GM19372 (cell line): Measurements from ENCODE around the gene TNK2.
"Not testable (repeated sequence)": the region's sequence is repeated elsewhere in the genome, so short reads cannot be mapped to it uniquely, and the experiment has no call there.

Experiments used
- ATAC-seq: cut with Tn5 transposase; IDR thresholded peaks from one replicate; pipeline ENCODE4 v1.9.1; 2021; ENCODE audit warnings: mild to moderate bottlenecking, low read depth, moderate library complexity; ENCODE audit not compliant: unreplicated experiment

Gene TNK2

DNA sequence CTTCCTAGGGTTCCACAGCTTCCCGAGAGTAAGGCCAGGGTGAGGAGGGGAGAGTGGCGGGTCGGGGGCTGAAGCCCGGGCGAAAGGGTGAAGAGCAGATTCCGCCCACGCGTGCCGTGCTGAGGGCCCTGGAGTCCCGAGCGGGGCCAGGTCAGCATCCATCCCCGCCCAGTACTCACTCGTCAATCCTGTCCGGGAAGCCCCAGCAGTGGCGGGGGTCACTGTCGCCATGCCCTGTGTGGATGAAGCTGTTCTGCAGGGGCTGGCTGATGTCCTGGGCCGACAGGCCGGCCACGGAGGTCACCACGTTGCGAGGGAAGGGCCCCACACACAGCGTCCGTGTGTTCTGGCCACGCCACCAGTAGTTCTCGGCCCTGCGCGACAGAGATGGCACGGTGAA is 36.3 kb downstream of the TNK2 start:
- ATAC-seq, result no peak

GRCh38 chr3:195871686-195872085 is 36.7 kb downstream of the TNK2 start:
- ATAC-seq, result not testable (repeated sequence)

DNA sequence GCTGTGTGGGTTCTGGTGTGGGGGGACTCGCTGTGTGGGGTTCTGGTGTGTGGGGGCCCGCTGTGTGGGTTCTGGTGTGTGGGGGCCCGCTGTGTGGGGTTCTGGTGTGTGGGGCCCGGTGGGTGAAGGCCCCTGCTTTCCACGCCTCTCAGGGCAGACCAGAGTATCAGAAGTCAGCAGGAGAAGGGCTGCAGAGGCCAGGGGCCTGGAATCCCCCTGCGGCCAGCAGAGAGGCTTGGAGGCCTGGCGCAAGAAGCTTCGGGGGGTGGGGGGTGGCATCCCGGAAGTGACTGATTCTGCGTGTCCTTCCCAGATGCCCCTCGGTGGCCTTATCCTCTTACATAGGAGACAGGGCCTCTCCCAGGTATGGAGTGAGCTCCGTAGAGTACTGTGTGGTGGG is 37.4 kb downstream of the TNK2 start:
- ATAC-seq, result no peak

DNA sequence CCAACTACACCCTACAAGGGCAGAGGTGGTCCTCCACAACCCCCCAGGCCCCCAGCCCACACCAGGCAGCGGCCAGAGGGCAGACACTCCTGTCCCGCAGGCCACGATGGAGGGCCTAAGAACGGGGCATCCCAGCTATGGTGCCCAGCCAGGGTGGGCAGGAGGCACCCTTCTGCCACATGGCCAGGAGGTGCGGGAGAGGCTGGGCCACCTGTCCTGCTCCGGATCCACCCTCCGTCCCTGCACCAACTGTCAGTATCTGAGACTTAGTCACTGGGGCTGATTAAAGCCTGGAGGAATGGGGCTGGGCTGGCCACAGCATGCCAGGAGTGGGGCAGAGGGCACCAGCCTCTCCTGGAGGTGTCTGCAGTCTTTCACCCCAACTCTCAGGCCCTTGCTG is 37.9 kb downstream of the TNK2 start:
- ATAC-seq, result no peak

DNA sequence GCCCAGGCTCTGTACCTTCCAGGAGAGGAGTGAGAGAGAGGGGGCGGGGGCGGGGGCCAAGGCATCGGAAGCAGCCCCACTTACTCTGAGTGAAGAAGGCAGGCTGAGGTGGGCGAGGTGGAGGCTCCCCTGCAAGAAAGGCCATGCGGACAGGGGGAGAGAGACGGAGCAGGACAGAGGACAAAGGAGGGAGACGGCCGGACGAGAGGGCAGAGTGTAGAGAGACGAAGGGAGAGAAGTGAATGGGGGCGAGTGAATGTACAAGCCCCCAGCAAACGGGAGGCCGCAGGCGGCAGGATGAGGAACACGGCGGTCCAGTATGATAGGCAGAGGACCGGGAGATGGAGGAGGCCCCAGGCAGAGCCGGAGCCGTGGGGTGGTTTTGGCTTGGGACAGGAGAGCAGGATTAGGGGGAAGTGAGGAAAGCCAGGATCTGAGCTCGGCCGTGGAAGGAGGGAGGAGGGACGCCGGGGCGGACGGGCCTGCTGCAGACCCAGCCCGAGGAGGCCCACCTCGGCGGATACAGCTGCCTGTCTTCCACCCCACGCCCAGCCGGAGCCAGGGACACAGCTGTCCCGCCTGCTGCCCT is 38.8 kb downstream of the TNK2 start:
- ATAC-seq, result no peak

DNA sequence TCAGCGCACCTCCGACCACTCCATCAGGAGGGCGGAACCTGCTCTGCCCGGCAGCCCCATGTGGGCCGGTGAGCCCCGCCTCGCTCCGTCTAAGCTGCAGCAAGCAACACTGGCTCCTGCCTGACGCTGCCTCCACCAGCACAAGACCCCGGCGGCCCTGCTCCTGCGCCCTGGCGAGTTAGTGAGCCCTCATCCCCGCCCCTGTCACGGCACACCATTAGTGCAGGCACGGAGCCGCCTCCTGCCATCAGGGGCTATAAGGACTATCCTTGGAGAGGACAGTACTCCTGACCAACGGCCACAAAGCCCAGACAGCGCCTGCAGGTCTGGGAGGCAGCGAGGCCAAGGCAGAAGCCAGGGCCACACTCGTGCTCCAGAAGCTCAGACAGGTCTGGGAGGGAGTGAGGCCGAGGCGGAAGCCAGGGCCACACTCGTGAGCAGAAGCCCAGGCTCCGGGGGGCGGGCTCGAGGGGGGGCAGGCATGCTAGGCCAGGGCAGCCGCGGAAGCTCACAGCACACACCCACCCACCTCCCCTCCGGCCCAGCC is 39.4 kb downstream of the TNK2 start:
- no peak for ATAC-seq

DNA sequence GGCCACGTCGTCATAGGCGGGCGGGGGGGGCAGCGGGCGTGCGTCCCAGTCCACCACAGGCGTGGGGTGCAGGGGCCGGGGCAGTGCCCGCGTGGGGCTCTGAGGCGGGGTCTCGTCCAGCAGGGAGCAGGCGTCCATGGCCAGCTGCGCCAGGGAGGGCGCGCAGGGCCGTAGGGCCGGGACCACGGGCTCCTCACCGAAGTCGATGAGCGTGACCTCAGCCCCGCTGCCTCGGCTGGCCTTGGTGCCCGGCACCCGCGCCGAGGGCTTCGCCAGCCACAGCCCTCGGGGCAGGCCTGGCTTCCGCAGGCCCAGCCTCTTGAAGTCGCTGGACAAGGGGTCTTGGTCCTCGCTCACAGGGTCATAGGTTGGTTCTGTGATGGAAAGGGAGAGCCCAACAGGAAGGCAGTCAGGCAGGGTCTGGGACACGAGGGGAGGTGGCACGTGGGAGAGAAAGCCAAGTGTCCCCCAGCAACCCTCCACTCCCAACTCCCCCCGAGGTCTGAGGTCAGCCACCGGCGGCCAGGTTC is 40.0 kb downstream of the TNK2 start:
- ATAC-seq, result no peak

DNA sequence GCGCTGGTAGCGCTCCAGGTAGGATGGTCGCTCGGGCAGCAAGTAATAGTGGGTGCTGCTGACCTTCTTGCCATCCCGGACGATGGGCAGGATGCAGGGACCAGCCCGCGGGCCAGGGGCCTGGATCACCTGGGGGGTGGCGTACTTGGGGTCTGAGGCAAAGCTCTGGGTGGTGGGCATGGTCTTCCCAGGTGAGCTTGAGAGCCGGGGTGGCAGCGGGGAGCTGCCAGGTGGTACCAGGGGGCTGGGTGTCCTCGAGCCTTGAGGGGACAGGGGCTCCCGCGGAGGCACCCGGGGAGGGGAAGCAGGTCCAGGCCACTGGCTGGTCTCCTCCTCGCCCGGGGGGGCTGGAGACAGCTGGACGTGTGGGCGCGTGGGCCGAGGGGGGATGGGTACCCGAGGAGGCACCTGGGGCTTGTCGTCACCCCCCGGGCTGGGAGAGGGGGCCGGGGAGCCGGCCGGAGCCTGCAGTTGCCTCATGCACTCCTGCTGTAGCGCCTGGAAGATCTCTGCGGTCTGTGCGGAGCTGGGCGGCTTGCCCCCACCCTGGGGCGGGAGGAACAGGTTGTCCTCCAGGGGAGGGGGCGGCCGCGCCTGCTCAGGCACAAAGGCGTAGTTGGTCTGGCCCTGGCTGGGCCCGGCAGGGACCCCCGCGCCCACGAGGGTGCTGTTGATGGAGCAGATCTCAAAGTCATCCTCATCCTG is 40.6 kb downstream of the TNK2 start:
- no peak for ATAC-seq

- no peak for ATAC-seq
Measured at GRCh38 chr3:195866686-195867511, 41.5 kb downstream of the TNK2 start.

GRCh38 chr3:195865752-195866151 is 42.6 kb downstream of the TNK2 start:
- no peak for ATAC-seq

GRCh38 chr3:195863121-195864061 is 45.0 kb downstream of the TNK2 start:
- no peak for ATAC-seq

DNA sequence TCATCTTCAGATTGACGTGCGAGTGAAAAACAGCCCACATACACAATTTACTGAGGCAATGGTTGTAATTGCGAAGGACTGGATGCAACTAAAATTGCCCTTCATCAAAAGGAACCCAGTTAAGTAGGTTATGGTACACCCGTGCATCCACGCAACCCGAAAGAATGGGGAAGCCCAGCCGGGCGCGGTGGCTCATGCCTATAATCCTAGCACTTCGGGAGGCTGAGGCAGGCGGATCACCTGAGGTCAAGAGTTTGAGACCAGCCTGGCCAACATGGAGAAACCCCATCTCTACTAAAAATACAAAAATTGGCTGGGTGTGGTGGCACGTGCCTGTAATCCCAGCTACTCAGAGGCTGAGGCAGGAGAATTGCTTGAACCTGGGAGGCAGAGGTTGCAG is 46.0 kb downstream of the TNK2 start:
- ATAC-seq, result not testable (repeated sequence)

DNA sequence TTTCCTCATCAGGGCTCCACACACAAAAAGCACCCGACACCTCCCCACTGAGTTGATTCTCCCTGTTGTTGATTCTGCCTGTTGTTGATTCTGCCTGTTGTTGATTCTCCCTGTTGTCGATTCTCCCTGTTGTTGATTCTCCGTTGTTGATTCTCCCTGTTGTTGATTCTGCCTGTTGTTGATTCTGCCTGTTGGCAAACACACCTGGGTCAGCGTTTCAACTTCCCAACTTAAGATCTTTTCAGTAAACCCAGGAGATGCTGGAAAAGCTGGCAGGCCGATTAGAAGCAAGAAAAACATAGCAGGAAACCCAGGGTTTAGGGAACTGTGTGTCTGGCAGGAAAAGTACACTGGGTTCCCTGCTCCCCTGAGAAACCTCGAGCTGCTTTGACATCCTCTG is 47.9 kb downstream of the TNK2 start:
- ATAC-seq, result no peak

- ATAC-seq, result no peak
Measured at GRCh38 chr3:195859846-195860411, 48.4 kb downstream of the TNK2 start.

DNA sequence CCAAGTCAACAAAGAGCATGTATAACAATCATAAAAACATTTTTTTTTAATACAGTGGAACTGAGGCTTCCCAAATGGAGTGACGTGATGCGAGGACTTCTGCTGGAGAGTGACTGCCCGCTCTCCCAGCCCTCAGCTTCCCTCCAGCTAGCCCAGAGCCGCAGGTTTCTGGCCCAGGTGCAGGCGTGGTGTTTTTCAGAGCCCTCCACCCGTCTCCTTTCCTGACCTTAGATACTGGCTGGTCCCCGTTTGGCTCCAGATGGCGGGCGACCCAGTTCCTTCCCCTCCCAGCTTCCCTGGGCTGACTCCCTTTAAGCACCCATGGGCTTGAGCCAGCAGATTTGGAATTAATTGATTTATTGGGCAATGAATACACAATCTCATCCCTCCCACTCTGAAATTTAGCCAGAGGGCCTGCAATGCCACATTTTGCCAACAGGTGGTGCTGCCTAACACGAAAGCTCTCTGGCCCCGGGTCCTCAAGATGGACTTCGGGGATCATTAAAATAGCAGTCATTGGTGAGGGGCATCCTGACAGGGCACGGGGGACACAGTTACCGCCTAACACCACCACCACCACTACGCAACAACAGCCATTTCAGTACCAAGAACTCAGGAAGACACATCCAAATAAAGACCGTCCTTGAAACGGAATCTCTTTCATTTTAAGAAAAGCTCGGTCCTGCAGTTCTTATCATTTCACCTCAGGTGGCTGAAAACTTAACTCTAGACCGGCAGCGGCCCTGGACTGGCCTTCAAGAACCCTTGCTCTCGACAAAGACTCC is 49.1 kb downstream of the TNK2 start:
- no peak for ATAC-seq

GRCh38 chr3:195856410-195857084 is 51.8 kb downstream of the TNK2 start:
- no peak for ATAC-seq

DNA sequence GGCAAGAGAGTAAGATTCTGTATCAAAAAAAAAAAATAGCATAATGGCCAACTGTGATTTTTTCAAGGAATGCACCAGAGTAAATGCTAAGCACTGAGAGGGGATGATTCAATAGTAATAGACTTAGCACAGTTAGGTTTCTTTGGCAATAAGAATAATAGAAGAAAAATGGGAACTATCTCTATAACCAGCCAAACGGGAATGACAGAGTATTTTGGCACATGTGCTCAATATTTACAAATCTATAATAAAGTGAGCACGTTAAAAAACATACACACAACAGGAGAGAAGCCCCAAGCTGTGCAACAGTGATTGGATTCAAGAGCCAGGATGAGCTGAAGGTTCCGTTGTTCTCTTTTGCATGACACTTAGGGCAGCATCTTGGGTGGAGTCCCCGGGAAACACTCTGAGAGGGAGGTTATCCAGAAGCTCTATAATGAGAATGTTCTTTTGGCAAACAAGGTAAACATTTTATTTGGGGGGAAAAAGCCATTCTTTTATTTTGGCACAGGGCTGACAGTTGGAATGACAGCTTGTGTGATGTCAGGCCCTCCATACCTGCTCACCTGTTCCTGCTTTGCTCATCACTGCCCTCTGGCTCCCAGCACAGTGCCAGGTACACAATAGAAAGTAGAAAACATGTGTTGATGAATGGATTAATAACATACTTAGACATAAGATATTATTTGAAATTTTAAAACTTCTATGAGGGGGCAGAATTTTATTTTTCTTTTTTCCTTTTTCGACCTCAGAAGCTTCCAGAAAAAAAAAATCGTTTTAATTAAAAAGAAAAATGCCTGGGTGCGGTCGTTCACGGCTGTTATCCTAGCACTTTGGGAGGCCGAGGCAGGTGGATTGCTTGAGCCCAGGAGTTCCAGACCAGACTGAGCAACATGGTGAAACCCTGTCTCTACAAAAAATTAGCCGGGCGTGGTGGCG is 52.6 kb downstream of the TNK2 start:
- no peak for ATAC-seq
